GM18519 (cell line): ENCODE results near the gene HEY2.
"Not testable (repeated sequence)": the region's sequence is repeated elsewhere in the genome, so short reads cannot be mapped to it uniquely, and the experiment has no call there.

ENCODE experiments used
- ATAC-seq: cut with Tn5 transposase; IDR thresholded peaks from one replicate; pipeline ENCODE4 v1.9.1; 2021; ENCODE audit warnings: mild to moderate bottlenecking, moderate library complexity; ENCODE audit not compliant: unreplicated experiment, low FRiP score

Gene HEY2

DNA sequence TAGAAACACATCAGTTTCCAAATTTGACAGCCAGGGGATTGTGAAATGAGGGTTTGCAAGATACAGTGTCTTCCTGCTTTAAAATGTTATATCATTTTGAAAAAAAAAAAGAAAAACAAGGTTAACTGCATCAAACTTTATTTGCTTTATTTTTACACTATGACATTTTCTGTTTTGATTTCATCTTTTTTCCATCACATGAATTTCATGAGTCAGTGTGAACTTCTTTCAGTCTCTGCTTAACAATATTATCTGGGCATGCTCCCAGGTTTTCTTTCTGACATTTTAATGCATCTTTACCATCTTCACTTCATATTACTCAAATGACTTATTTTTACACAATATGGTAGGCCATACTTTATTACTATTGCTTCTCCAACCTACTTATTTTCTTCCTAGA is 43.2 kb downstream of the HEY2 start:
- no peak for ATAC-seq

GRCh38 chr6:125793280-125793679 is 43.8 kb downstream of the HEY2 start:
- ATAC-seq: no peak

- ATAC-seq: no peak
Observed at GRCh38 chr6:125793863-125794262, 44.4 kb downstream of the HEY2 start.

GRCh38 chr6:125794342-125795137 is 45.1 kb downstream of the HEY2 start:
- ATAC-seq: no peak

DNA sequence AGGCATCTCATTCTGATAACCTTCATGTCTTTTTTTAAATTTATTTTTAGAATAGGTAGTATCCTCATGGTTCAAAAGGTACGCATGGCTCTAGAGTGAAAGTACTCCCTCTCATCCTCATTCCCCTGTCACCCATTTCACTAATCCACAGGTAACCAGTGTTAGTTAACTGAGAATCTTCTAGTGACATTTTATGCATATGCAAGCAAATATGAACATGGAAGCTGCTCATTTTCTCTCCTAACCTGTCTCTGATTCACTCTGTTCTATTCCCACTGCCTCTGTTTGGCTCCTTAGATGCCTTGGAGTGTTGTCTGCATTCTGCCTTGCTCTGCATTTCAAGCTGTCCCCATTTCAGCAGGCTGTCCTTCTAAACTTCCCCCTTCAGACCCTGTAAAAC is 45.9 kb downstream of the HEY2 start:
- no peak for ATAC-seq

DNA sequence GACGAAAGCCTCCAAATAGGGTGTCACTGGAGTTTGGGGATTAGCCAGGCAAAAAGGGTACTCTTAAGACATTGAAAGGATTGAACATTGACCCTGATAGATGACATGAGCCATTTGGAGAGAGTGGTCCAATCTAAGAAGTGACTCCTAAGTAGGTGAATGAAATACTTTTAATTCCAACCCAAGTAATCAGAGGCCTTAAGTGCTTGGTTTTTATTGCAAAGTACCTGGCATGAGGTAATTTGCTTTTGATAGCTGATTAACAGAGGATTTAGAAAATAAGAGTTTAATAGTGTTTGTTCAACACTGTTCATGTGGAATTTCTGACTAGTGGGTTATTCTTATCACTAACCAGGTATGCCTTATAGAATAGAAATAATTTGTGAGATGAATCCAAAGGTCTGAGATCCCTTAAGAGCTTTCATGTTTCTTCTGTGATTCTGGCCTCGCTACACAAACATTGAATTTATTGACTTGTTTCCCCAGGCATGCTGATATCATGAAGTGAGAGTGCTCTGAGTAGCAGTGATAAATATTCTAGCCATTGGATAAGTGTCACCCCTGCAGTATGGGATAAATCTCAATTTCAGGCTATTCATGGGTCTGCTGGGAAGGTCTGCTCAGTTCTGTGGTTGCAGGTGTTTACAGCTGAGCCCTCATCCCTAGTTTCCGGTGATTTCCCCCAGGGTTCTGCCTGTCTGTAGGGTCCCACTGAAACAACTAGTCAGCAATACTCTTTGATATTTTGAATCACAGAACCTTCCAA is 47.9 kb downstream of the HEY2 start:
- ATAC-seq: no peak

DNA sequence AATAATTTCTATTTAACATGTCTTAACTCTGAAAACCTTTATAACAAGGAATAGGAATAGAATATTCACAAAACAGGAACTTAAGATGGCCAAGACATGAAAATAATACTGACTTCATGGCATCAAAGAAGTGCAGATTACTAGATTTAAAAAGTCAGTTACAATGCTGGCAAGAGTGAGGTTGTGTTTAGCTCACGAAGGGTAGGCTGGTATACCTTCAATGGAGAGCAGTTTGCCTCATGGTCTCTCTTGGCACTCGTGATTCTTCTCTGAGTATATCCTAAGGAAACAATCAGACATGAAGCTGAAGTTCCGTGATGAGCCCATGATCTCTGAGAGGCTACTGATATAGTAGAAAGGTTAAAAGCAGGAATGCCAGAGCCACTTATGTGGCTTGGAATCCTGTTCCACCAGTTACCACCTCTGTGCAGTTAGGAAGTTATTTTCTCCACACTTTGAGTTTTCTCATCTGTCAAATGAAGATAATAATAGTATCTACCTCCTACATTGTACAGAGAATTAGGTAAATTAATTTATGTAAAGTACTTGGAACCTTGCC is 48.5 kb downstream of the HEY2 start:
- ATAC-seq: no peak

DNA sequence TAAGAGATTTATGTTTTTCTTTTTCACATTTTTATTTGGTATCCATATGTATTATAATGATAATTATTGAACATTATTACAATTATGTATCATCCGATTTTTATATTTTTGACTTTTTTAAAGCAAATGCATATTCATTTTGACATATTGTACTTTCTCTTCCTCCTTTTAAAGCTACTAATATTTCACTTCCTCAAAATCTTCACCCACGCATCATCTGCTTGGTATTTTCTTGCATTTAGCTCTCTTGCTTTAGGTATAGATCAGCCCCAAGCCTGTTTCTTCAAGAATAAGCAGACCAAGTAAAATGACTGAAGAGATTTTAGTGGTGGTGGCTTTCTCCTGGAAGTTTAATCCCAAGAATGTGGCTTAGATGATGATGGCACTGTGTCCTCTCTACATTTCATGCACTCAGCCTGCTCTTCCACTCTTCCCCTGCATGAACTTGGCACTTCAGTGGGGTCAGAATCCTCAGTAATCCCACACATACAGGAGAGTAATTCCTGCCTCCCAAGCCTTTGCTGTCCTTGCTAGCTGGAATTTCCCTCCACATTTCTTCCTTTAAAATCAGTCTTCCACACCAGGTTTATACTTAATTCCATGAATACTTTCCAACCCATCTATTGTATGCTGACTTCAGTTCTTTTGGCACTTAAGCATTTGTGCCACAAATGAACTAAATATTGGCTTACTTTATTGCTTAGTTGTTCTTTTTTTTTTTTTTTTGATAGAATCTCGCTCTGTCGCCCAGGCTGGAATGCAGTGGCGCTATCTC is 49.5 kb downstream of the HEY2 start:
- peak; percentile 88 for ATAC-seq

- no peak for ATAC-seq
Observed at GRCh38 chr6:125802383-125802782, 53.0 kb downstream of the HEY2 start.

- ATAC-seq: no peak
Observed at GRCh38 chr6:125802943-125803377, 53.5 kb downstream of the HEY2 start.

DNA sequence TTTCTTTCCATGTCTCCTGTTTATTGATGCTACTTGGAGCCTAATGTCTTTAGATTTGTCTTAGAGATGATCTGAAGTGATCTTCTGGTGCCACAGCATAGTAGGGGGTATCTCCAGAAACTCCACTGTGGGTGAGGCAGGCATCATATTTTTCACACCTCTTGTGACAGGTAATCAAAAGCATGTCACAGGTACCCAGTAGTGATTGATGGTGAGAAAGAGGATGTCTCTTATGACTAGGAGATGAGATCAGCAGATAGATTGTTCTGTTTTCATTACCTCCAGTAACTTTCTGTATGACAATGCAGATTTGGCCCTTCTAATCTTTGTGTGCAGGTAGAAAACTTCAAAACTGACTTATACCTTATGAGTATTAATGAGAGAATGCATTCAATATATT is 54.8 kb downstream of the HEY2 start:
- peak; percentile 68 for ATAC-seq

DNA sequence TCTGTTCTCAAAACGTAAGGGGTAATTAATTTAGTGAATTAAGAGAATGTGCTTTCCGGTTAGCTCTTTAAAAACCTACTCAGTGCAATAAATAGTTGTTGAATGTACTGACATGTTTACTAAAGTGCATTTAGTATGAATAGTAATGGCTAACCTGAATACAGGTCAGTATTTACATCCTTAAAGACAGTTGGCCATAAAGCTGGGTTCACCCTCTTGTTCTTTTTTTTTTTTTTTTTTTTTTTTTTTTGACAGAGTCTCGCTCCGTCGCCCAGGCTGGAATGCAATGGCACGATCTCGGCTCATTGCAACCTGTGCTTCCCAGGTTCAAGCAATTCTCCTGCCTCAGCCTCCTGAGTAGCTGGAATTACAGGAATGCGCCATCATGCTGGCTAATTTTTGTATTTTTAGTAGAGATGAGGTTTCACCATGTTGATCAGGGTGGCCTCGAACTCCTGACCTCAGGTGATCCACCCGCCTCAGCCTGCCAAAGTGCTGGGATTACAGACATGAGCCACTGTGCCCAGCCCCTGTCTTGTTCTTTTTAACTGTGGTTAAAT is 55.5 kb downstream of the HEY2 start:
- not testable (repeated sequence) for ATAC-seq

- no peak for ATAC-seq
Observed at GRCh38 chr6:125806813-125807212, 57.4 kb downstream of the HEY2 start.

GRCh38 chr6:125807293-125807692 is 57.9 kb downstream of the HEY2 start:
- peak; percentile 37 for ATAC-seq

- no peak for ATAC-seq
Observed at GRCh38 chr6:125808060-125808459, 58.6 kb downstream of the HEY2 start.

GRCh38 chr6:125808591-125808990 is 59.2 kb downstream of the HEY2 start:
- no peak for ATAC-seq

- ATAC-seq: no peak
Observed at GRCh38 chr6:125809570-125810170, 60.2 kb downstream of the HEY2 start.

DNA sequence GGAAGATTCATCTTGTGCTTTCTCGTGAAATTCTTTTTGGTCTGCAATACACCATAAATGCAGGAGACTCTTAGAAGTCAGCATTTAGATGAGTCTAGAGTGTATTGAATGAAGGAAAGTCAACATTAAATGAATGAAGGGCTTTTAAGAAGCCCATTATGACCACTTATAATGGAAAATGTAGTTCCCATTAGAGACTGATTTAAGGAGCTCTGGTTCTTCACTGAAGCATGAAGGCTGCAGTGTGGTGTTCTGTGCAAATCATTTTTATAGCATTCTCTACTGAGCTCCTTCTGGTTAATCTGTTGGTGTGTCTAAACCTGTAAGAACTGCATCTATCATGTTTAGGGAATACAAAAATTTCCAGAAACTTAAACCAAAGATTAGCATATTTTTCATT is 61.0 kb downstream of the HEY2 start:
- no peak for ATAC-seq
